ENCODE data around the gene USP47.

Gene USP47

GRCh38 chr11:11864332-11864731 lies 22.6 kb downstream of the USP47 start:
- DNase-seq: no peak
- H3K27me3 ChIP-seq (ENCODE audit: insufficient read depth, low read depth, severe bottlenecking): no peaks in the 10 kb centered on the region
- H3K9me3 ChIP-seq (ENCODE audit: severe bottlenecking): no peaks in the 10 kb centered on the region
- TF ChIP-seq, protein P1, sequence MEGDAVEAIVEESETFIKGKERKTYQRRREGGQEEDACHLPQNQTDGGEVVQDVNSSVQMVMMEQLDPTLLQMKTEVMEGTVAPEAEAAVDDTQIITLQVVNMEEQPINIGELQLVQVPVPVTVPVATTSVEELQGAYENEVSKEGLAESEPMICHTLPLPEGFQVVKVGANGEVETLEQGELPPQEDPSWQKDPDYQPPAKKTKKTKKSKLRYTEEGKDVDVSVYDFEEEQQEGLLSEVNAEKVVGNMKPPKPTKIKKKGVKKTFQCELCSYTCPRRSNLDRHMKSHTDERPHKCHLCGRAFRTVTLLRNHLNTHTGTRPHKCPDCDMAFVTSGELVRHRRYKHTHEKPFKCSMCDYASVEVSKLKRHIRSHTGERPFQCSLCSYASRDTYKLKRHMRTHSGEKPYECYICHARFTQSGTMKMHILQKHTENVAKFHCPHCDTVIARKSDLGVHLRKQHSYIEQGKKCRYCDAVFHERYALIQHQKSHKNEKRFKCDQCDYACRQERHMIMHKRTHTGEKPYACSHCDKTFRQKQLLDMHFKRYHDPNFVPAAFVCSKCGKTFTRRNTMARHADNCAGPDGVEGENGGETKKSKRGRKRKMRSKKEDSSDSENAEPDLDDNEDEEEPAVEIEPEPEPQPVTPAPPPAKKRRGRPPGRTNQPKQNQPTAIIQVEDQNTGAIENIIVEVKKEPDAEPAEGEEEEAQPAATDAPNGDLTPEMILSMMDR (IDR thresholded peaks at IDR 0.05; ENCODE audit: low read depth, low read length): no peak
- H3K4me3 ChIP-seq (ENCODE audit: low read depth, low read length): no peak overlapping the region
- no peak overlapping the region for H3K27ac ChIP-seq
- H3K36me3 ChIP-seq: no peaks in the 10 kb centered on the region

DNA sequence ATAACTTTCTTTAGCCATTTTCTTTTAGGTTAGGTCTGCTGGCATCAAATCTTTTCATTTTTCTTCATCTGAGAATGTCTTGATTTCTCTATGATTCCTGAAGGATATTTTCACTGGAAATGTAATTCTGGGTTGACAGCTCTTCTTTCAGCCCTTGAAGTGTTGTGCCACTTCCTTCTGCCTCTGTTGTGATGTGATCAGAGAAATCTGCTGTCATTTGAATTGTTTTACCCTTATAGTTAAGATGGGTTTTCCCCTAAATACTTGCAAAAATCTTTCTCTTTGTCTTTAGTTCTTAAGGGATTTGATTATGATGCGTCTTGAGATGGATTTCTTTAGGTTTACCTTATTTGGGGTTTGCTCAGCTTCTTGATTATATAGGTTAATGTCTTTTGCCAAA lies 23.0 kb downstream of the USP47 start:
- TF ChIP-seq, protein P1 (IDR thresholded peaks at IDR 0.05; ENCODE audit: low read depth, low read length): no peak
- Histone ChIP-seq H3K9me3 (ENCODE audit: severe bottlenecking) (no peaks in the 10 kb centered on the region), H3K36me3 (no peaks in the 10 kb centered on the region), H3K27me3 (ENCODE audit: insufficient read depth, low read depth, severe bottlenecking) (no peaks in the 10 kb centered on the region), H3K4me3 (ENCODE audit: low read depth, low read length) (no peak overlapping the region), H3K27ac (no peak overlapping the region)
- no peak for DNase-seq

DNA sequence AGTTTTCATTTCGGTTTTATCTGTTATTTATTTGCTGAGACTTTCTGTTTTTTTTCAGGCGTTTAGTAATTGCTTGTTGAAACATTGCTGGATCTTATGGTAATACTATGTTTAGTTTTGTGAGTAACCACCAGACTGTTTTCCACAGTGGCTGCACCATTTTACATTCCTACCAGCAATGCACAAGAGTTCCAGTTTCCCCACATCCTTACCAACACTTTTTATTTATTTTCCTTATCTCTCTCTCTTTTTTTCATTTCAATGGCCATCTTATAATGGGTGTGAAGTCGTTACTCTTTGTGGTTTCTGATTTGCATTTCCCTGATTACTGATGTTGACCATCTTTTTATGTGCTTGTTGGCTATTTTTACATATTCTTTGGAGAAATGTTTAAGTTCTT lies 23.7 kb downstream of the USP47 start:
- TF ChIP-seq, protein P1 (IDR thresholded peaks at IDR 0.05; ENCODE audit: low read depth, low read length): no peak
- H3K36me3 ChIP-seq: no peaks in the 10 kb centered on the region
- no peak for DNase-seq
- H3K27ac ChIP-seq: no peak overlapping the region
- H3K9me3 ChIP-seq (ENCODE audit: severe bottlenecking): no peaks in the 10 kb centered on the region
- H3K27me3 ChIP-seq (ENCODE audit: insufficient read depth, low read depth, severe bottlenecking): no peaks in the 10 kb centered on the region
- H3K4me3 ChIP-seq (ENCODE audit: low read depth, low read length): no peak overlapping the region

GRCh38 chr11:11866203-11866602 lies 24.4 kb downstream of the USP47 start:
- DNase-seq: no peak
- H3K9me3 ChIP-seq (ENCODE audit: severe bottlenecking): no peaks in the 10 kb centered on the region
- no peaks in the 10 kb centered on the region for H3K27me3 ChIP-seq (ENCODE audit: insufficient read depth, low read depth, severe bottlenecking)
- H3K4me3 ChIP-seq (ENCODE audit: low read depth, low read length): no peak overlapping the region
- H3K36me3 ChIP-seq: no peaks in the 10 kb centered on the region
- no peak overlapping the region for H3K27ac ChIP-seq
- TF ChIP-seq, protein P1 (IDR thresholded peaks at IDR 0.05; ENCODE audit: low read depth, low read length): no peak

DNA sequence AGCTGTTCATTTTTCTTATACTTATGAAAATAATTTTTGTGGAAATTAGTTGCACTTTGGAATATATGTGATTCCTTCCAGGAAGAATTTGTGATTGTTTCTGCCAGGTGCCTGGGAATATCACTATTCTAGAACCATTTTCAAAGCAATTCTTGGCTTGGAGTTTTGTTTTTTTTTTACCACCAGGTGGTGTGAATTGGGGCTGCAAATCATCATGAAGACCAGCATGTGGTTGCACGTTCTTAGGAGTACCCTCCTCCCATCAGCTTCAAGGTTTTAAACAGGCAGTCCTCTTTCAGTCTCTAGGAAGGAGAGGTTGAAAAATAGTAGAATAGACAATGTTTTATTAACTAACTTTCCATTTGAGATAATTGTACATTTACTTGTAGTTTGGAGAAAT lies 25.9 kb downstream of the USP47 start:
- DNase-seq: no peak
- no peak overlapping the region for H3K4me3 ChIP-seq (ENCODE audit: low read depth, low read length)
- H3K36me3 ChIP-seq: no peaks in the 10 kb centered on the region

GRCh38 chr11:11871991-11872401 lies 30.2 kb downstream of the USP47 start:
- H3K27ac ChIP-seq: no peak overlapping the region
- H3K36me3 ChIP-seq: no peaks in the 10 kb centered on the region; the same call in 1 of the 2 replicates
- H3K27me3 ChIP-seq (ENCODE audit: insufficient read depth, low read depth, severe bottlenecking): no peaks in the 10 kb centered on the region
- H3K9me3 ChIP-seq (ENCODE audit: severe bottlenecking): no peaks in the 10 kb centered on the region
- DNase-seq: no peak
- H3K4me3 ChIP-seq (ENCODE audit: low read depth, low read length): no peak overlapping the region
- TF ChIP-seq, protein P1 (IDR thresholded peaks at IDR 0.05; ENCODE audit: low read depth, low read length): no peak

More for the DNA sequence above, 25.9 kb downstream of the USP47 start:
- Histone ChIP-seq H3K27ac (no peak overlapping the region), H3K9me3 (ENCODE audit: severe bottlenecking) (no peaks in the 10 kb centered on the region), H3K27me3 (ENCODE audit: insufficient read depth, low read depth, severe bottlenecking) (no peaks in the 10 kb centered on the region)
- TF ChIP-seq, protein P1 (IDR thresholded peaks at IDR 0.05; ENCODE audit: low read depth, low read length): no peak

Measured in WERI-Rb-1 (cell line).